AG04449 (cell line): ENCODE data around the gene ATP6V0B.

Experiments
- CTCF ChIA-PET: fragments of 350-600 bp; formaldehyde crosslinking; extraction: SDS; loops from one replicate; lab custom pipeline; 2021; ENCODE audit warnings: antibody characterized with exemption; lab: Yijun Ruan, JAX
- POLR2A ChIA-PET: fragments of 400-600, 350-600 bp; formaldehyde crosslinking; extraction: SDS; loops from one replicate; lab custom pipeline; 2020; ENCODE audit warnings: antibody characterized with exemption, inconsistent platforms; lab: Yijun Ruan, JAX
- DNase-seq: peaks from one replicate; pipeline ENCODE4 v3.0.0-alpha.2; 2010; ENCODE audit warnings: low read depth, low spot score
- H3K4me3 ChIP-seq: 2 replicates; pipeline ENCODE4 v1.5.1; 2011; ENCODE audit warnings: low read depth, mild to moderate bottlenecking, control low read depth, low read length
- TF ChIP-seq, protein P1 (sequence below): IDR thresholded peaks from one replicate; pipeline ENCODE4 v1.5.1; 2011; ENCODE audit warnings: mild to moderate bottlenecking, moderate library complexity, low read length, control low read depth, inconsistent platforms; ENCODE audit not compliant: insufficient read depth; ENCODE audit errors: missing control alignments

ATP6V0B gene

GRCh38 chr1:43978551-43979260 is 3.9 kb downstream of the ATP6V0B start, which contains the start of gene B4GALT2:
B4GALT2 (plus strand) TSS chr1:43979210; CDS start chr1:43981161, 1,951 bp downstream.
- DNase-seq, result no peak

GRCh38 chr1:43979261-43979527 is 4.4 kb downstream of the ATP6V0B start:
- CTCF ChIA-PET, result interaction anchor here (1.3 kb wide), 1 partner anchor 216 kb away, joined by 6 read pairs; no protein-coding TSS in a partner anchor
- TF ChIP-seq, protein P1, sequence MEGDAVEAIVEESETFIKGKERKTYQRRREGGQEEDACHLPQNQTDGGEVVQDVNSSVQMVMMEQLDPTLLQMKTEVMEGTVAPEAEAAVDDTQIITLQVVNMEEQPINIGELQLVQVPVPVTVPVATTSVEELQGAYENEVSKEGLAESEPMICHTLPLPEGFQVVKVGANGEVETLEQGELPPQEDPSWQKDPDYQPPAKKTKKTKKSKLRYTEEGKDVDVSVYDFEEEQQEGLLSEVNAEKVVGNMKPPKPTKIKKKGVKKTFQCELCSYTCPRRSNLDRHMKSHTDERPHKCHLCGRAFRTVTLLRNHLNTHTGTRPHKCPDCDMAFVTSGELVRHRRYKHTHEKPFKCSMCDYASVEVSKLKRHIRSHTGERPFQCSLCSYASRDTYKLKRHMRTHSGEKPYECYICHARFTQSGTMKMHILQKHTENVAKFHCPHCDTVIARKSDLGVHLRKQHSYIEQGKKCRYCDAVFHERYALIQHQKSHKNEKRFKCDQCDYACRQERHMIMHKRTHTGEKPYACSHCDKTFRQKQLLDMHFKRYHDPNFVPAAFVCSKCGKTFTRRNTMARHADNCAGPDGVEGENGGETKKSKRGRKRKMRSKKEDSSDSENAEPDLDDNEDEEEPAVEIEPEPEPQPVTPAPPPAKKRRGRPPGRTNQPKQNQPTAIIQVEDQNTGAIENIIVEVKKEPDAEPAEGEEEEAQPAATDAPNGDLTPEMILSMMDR, result no peak
- H3K4me3 ChIP-seq, result peak overlapping the region; percentile 69
- POLR2A ChIA-PET, result interaction anchor here (1.2 kb wide), 1 partner anchor 69 kb away, joined by 5 read pairs; no protein-coding TSS in a partner anchor
- no peak for DNase-seq

More at GRCh38 chr1:43978551-43979260, 3.9 kb downstream of the ATP6V0B start, which contains the start of gene B4GALT2:
- TF ChIP-seq, protein P1, result no peak
- peak within 1 kb of the TSS; percentile 69 for H3K4me3 ChIP-seq
- ChIA-PET CTCF (interaction anchor here (1.0 to 2.5 kb wide), 3 partner anchors 26 to 69 kb away, joined by 3 to 10 read pairs (median 4); no protein-coding TSS in a partner anchor), POLR2A (interaction anchor here (1.2 kb wide), 1 partner anchor 9 kb away, joined by 4 read pairs; the partner anchor contains the start of gene DPH2)

DNA sequence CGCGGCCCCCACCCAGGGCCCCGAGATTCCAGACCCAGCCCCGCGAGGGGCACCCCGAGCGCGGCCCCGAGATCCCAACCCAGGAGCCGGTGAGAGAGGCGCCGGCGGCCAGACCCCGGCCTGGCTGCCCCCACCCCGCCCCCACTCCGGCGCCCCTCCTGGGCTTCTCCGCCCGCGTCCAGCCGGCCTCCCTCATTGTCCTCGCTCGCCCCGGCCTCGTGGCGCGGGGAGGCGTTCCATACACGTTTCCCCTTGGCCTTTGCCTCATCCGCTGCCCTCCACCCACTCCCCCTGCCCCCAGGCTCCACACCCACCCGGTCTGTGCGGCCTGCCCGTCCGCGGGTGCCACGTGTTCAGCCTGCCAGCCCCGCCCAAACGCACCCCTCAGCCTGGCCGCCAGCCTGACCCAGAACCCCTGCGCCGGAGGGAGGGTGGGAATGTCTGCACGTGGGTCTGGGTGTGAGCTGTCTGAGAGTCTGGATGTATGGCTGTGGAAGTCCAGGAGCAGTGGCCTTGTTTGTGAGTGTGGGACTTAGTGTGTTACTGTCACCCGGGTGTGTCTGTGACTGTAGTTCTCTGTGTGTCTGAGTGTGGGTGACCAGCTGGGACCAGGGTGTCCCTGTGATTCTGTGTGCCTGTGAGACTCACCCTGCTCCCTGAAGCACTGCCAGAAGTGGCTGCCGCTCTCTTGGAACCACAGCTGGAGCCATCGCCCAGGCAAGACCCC is 4.9 kb downstream of the ATP6V0B start:
- TF ChIP-seq, protein P1, result no peak
- CTCF ChIA-PET, result interaction anchor here (1.3 kb wide), 1 partner anchor 216 kb away, joined by 6 read pairs; no protein-coding TSS in a partner anchor
- no peak for DNase-seq
- POLR2A ChIA-PET, result interaction anchor here (0.9 to 1.2 kb wide), 2 partner anchors 11 to 69 kb away, joined by 3 to 5 read pairs; no protein-coding TSS in a partner anchor
- peak overlapping the region; percentile 69 for H3K4me3 ChIP-seq

- ChIA-PET CTCF (interaction anchor here (1.3 kb wide), 1 partner anchor 217 kb away, joined by 6 read pairs; no protein-coding TSS in a partner anchor), POLR2A (interaction anchor here (0.9 to 1.2 kb wide), 2 partner anchors 10 to 68 kb away, joined by 3 to 5 read pairs; no protein-coding TSS in a partner anchor)
- peak overlapping the region; percentile 69 for H3K4me3 ChIP-seq
- DNase-seq, result no peak
- TF ChIP-seq, protein P1, result no peak
These were observed 5.7 kb downstream of the ATP6V0B start for GRCh38 chr1:43980255-43981134.

DNA sequence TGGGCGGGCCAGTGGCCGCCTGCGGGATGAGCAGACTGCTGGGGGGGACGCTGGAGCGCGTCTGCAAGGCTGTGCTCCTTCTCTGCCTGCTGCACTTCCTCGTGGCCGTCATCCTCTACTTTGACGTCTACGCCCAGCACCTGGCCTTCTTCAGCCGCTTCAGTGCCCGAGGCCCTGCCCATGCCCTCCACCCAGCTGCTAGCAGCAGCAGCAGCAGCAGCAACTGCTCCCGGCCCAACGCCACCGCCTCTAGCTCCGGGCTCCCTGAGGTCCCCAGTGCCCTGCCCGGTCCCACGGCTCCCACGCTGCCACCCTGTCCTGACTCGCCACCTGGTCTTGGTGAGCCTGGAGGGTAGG is 6.4 kb downstream of the ATP6V0B start:
- ChIA-PET CTCF (interaction anchor here (1.0 kb wide), 1 partner anchor 25 kb away, joined by 3 read pairs; no protein-coding TSS in a partner anchor), POLR2A (no interaction called here)
- peak overlapping the region; percentile 69 for H3K4me3 ChIP-seq
- TF ChIP-seq, protein P1, result no peak
- no peak for DNase-seq
